SU-DHL-6 (cell line): ENCODE measurements around the gene GRID1.
A peak's percentile ranks its signal among the peaks of the same experiment; 100 is the strongest.

Source experiments
- H2AFZ ChIP-seq: fragments of 200-600 bp; sonication (generic); 2 replicates; pipeline ENCODE4 v1.6.1; 2014; ENCODE audit warnings: low read depth, mild to moderate bottlenecking, moderate library complexity, mixed read lengths, antibody characterized with exemption, low read length; ENCODE audit not compliant: severe bottlenecking
- H3F3A ChIP-seq: fragments of 200-600 bp; shearing (Covaris generic); 2 replicates; pipeline ENCODE4 v1.6.0; 2016; ENCODE audit warnings: antibody characterized with exemption, mild to moderate bottlenecking; ENCODE audit not compliant: insufficient read depth
- H3K27ac ChIP-seq: fragments of 200-600 bp; sonication (generic); 2 replicates; pipeline ENCODE4 v1.5.1; 2016; ENCODE audit warnings: low read depth, mild to moderate bottlenecking, low read length, moderate library complexity, mixed read lengths
- H3K27me3 ChIP-seq: fragments of 200-600 bp; sonication (generic), shearing (Covaris generic); 2 replicates; pipeline ENCODE4 v1.6.0; 2014; ENCODE audit warnings: mild to moderate bottlenecking, low read length
- H3K36me3 ChIP-seq: fragments of 200-600 bp; sonication (generic); 2 replicates; pipeline ENCODE4 v1.6.1; 2014; ENCODE audit warnings: mild to moderate bottlenecking, low read length, mixed read lengths
- H3K4me2 ChIP-seq: fragments of 300-600, 200-600 bp; shearing (Covaris generic), sonication (generic); 2 replicates; pipeline ENCODE4 v1.6.0; 2014; ENCODE audit warnings: low read length, low read depth, mild to moderate bottlenecking; ENCODE audit not compliant: poor library complexity, severe bottlenecking
- H3K4me3 ChIP-seq: fragments of 200-600 bp; sonication (generic); 2 replicates; pipeline ENCODE4 v1.5.1; 2014; ENCODE audit warnings: antibody characterized with exemption, low read length, mild to moderate bottlenecking, mixed read lengths; ENCODE audit not compliant: insufficient read depth, poor library complexity, severe bottlenecking
- H3K79me2 ChIP-seq: fragments of 200-600 bp; sonication (generic); 2 replicates; pipeline ENCODE4 v1.6.1; 2014; ENCODE audit warnings: mild to moderate bottlenecking, low read length, moderate library complexity; ENCODE audit not compliant: insufficient read depth
- H3K9ac ChIP-seq: fragments of 200-600 bp; sonication (generic); 2 replicates; pipeline ENCODE4 v1.7.0; 2014; ENCODE audit warnings: mild to moderate bottlenecking, low read length
- H3K9me2 ChIP-seq: fragments of 200-600 bp; sonication (generic); replicated peaks from 2 replicates; pipeline ENCODE4 v1.6.1; 2014; ENCODE audit warnings: low read length; ENCODE audit not compliant: insufficient read depth
- H3K9me3 ChIP-seq: fragments of 200-600 bp; sonication (generic); 2 replicates; pipeline ENCODE4 v1.6.1; 2014; ENCODE audit warnings: low read length, mixed read lengths; ENCODE audit not compliant: insufficient read depth
- H4K20me1 ChIP-seq: fragments of 200-600 bp; sonication (generic); 2 replicates; pipeline ENCODE4 v1.6.1; 2014; ENCODE audit warnings: low read depth, mild to moderate bottlenecking, antibody characterized with exemption, low read length, moderate library complexity, mixed read lengths
- EZH2phosphoT487 ChIP-seq: fragments of 200-600 bp; sonication (generic), shearing (Covaris generic); conservative IDR thresholded peaks from 2 replicates; pipeline ENCODE4 v1.6.1; 2018; ENCODE audit warnings: mild to moderate bottlenecking, antibody characterized with exemption, low read length, moderate library complexity, mixed read lengths
- TF ChIP-seq, protein P1 (sequence below): fragments of 200-600 bp; sonication (generic); IDR thresholded peaks from one replicate; pipeline ENCODE4 v1.5.1; 2017; ENCODE audit warnings: antibody characterized with exemption, mild to moderate bottlenecking, low read length, moderate library complexity; ENCODE audit not compliant: insufficient read depth, poor library complexity, severe bottlenecking

The GRID1 gene

DNA sequence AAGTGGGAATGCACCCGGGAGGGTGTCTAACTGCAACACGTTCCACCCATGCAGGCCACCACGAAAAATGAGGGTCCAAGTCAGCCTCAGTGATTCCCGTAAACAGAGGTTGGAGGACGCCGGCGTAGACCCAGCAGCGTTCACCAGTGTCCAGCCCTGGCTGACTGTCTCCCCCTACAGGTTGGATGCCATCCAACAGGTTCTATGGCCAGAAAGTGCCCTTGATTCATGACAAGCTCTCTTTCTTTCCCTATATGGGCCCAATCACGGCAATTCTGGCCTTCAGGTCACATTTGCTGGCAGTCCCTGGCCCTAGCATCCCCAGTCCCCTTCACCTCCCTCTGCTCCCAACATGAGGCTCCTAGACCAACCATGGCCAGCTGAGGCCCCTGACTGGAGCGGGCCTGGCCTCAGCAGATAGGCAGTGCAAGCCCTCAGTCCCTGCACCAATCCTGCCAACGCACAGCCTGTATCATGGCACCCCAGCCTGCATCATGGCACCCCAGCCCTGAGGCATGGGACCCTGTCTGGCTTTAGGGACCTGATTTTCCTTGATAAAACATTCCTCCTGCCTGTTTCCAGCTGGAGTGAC, 227.4 kb downstream of the GRID1 start:
- Histone ChIP-seq H3K79me2 (no peaks in the 10 kb centered on the region), H4K20me1 (no peaks in the 10 kb centered on the region), H3F3A (no peaks in the 10 kb centered on the region), H3K4me3 (no peak overlapping the region), H3K9me3 (no peaks in the 10 kb centered on the region), H2AFZ (no peak overlapping the region), H3K9me2 (no peaks in the 10 kb centered on the region), H3K27ac (no peak overlapping the region), H3K36me3 (no peaks in the 10 kb centered on the region), H3K27me3 (no peaks in the 10 kb centered on the region), H3K4me2 (no peak overlapping the region), H3K9ac (no peak overlapping the region)
- TF ChIP-seq EZH2phosphoT487: no peak
- TF ChIP-seq, protein P1, sequence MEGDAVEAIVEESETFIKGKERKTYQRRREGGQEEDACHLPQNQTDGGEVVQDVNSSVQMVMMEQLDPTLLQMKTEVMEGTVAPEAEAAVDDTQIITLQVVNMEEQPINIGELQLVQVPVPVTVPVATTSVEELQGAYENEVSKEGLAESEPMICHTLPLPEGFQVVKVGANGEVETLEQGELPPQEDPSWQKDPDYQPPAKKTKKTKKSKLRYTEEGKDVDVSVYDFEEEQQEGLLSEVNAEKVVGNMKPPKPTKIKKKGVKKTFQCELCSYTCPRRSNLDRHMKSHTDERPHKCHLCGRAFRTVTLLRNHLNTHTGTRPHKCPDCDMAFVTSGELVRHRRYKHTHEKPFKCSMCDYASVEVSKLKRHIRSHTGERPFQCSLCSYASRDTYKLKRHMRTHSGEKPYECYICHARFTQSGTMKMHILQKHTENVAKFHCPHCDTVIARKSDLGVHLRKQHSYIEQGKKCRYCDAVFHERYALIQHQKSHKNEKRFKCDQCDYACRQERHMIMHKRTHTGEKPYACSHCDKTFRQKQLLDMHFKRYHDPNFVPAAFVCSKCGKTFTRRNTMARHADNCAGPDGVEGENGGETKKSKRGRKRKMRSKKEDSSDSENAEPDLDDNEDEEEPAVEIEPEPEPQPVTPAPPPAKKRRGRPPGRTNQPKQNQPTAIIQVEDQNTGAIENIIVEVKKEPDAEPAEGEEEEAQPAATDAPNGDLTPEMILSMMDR: peak; percentile 22

DNA sequence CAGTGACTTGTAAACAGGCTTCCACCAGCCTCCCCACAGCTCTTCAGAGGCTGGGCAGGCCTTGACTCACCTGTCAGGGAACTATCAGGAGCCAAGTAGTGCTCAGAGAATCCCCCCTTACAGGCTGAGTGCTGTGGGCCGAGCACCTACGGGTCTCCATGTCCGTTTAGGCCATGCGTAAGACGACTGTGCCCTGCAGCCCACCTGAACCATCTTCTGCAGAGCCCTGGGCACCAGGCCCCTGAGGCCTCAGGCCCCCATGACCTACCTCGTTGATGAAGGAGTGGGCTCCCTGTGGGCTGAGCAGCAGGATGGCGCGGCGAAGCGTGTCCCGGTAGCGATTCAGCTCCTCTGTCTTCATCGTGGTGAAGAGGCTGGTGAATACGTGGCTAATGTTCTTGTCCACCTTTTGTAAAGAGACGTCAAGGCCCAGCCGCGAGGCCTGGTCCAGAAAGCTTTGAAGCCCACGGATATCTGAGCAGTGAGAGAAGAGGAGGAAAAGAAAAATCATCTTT, 228.0 kb downstream of the GRID1 start:
- Histone ChIP-seq H3K4me3 (no peak overlapping the region), H2AFZ (no peak overlapping the region), H3K79me2 (no peaks in the 10 kb centered on the region), H3K9me2 (no peaks in the 10 kb centered on the region), H3K4me2 (no peak overlapping the region), H3K9ac (no peak overlapping the region), H3K9me3 (no peaks in the 10 kb centered on the region), H3K27ac (no peak overlapping the region), H4K20me1 (no peaks in the 10 kb centered on the region), H3K27me3 (no peaks in the 10 kb centered on the region), H3F3A (no peaks in the 10 kb centered on the region), H3K36me3 (no peaks in the 10 kb centered on the region)
- TF ChIP-seq, protein P1: no peak
- no peak for TF ChIP-seq EZH2phosphoT487

DNA sequence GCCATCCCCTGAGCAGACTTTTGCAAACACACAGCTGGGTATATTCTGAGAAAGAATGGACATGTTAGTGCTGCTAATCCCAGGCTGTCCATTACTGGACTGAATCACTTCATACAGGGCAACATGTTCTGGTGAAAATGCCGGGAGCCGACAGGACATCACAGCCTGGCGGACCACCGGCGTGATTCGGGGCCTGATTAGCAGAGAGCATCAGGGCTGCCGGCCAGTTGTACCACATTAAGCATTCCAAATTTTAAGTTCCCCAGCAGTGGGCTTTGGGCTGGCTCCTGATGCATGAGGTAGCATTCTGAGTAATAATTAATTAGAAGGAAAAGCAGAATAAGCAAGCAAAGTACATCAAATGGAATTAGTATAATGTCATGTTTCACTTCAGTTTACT, 229.0 kb downstream of the GRID1 start:
- H3K27me3 ChIP-seq: no peaks in the 10 kb centered on the region
- no peaks in the 10 kb centered on the region for H4K20me1 ChIP-seq
- H3K9me3 ChIP-seq: no peaks in the 10 kb centered on the region
- H3K36me3 ChIP-seq: no peaks in the 10 kb centered on the region
- H3K27ac ChIP-seq: no peak overlapping the region
- H3K9me2 ChIP-seq: no peaks in the 10 kb centered on the region
- H3K4me3 ChIP-seq: no peak overlapping the region
- no peak overlapping the region for H2AFZ ChIP-seq
- TF ChIP-seq, protein P1: no peak
- no peak for TF ChIP-seq EZH2phosphoT487
- no peaks in the 10 kb centered on the region for H3K79me2 ChIP-seq
- no peak overlapping the region for H3K9ac ChIP-seq
- no peaks in the 10 kb centered on the region for H3F3A ChIP-seq
- no peak overlapping the region for H3K4me2 ChIP-seq
